Lower leg skin (tissue), 4 donors: ENCODE measurements around the gene VDAC1. TPM values are rescaled to one million over a fixed set of nuclear protein-coding genes. Genes with fewer than 3 reads are reported as not detected.

Source experiments
- DNase-seq, 2 donors: peaks; one replicate each; pipeline ENCODE4 v3.0.0-alpha.2; 2019; ENCODE audit warnings: low spot score in 2 of 2
- H3K4me3 ChIP-seq: fragments of 200-600 bp; sonication (generic); 2 replicates; pipeline ENCODE4 v1.5.1; 2017; ENCODE audit warnings: mild to moderate bottlenecking, low read depth; ENCODE audit not compliant: poor library complexity, severe bottlenecking
- CTCF ChIP-seq, 3 donors: fragments of 450-650 bp; IDR thresholded peaks; one replicate each; pipeline ENCODE4 v1.5.1; 2016; ENCODE audit warnings: antibody characterized with exemption in 3 of 3, mild to moderate bottlenecking in 3 of 3, moderate library complexity in 2 of 3
- POLR2A ChIP-seq, 2 donors: fragments of 450-650 bp; IDR thresholded peaks; one replicate each; pipeline ENCODE4 v1.6.1; 2016 to 2017; ENCODE audit warnings: antibody characterized with exemption in 2 of 2, mild to moderate bottlenecking in 1 of 2, moderate library complexity in 1 of 2
- WGBS, 2 donors: methylation state at CpG; one replicate each; pipeline ENCODE4 v1.1.5; 2018; 5-methylcytosine and 5-hydroxymethylcytosine counted together
- intact Hi-C: fragments of 100-400 bp; cut with DNase I; formaldehyde crosslinking; loops from one replicate; pipeline ENCODE4 v1.15.0; 2023; ENCODE audit warnings: low total_unique reads
- total RNA-seq, 4 donors: library from RNA; depleted of rRNA; stranded (reverse); fragments of >200 nt; gene quantifications; one replicate each; pipeline ENCODE4 v1.1.0, GENCODE V29; 2016

Gene VDAC1
- total RNA-seq, 4 donors from 2014 or later: 113 to 159 (median 145) TPM

GRCh38 chr5:133948721-133949120 is 56.1 kb downstream of the VDAC1 start:
- intact Hi-C loops: no loop called here
- DNase-seq: no peak
- no peak for TF ChIP-seq CTCF (IDR thresholded peaks at IDR 0.05)
- no peak for TF ChIP-seq POLR2A (IDR thresholded peaks at IDR 0.05)
- H3K4me3 ChIP-seq: no peak overlapping the region

DNA sequence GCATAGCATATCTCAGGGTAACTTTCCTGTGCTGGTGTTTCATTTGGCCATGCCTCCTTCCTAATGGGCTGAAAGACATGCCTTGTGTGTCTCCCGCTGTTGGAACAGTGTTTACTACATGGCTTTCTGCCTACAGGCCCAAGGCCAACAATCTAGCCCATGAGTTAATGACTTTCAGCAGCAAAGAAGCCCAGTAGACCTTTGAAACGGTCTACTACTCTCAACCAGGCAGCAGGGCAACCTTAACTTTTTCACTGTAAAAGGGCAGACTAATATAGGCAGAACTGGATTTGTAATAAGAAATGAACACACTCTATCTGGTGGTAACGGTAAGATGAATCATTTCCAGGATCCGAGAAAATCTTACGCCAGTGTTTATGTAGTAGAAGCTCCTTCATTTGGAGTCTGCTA is 57.3 kb downstream of the VDAC1 start:
- intact Hi-C loops: no loop called here
- no peak overlapping the region for H3K4me3 ChIP-seq
- WGBS, 2 donors: 65 to 76% methylated on average over 5 of the region's 5 CpGs
- no peak for DNase-seq
- TF ChIP-seq POLR2A (IDR thresholded peaks at IDR 0.05): no peak
- no peak for TF ChIP-seq CTCF (IDR thresholded peaks at IDR 0.05)

DNA sequence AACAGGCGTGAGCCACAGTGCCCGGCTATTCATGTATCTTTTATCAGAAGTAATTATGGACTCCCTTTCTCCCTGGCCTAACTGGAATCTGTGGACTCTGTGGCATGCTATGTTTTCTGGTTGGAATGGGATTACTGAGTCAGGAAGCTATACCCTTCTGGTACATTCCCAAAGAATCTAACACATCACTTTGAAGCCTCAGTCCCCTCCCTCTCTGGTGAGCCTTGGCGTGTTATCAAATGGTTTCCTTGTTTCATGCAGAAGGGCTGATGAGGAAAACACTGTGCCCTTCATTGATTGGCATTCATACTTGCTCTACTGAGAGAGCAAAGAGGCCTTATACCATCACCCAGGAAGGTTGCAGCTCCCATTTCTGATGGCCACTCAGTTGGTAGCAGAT is 59.2 kb downstream of the VDAC1 start:
- DNase-seq: no peak
- intact Hi-C loops: no loop called here
- TF ChIP-seq POLR2A (IDR thresholded peaks at IDR 0.05): no peak
- no peak for TF ChIP-seq CTCF (IDR thresholded peaks at IDR 0.05)
- no peak overlapping the region for H3K4me3 ChIP-seq
- WGBS, 2 donors: 82 to 91% methylated on average over 3 of the region's 3 CpGs

DNA sequence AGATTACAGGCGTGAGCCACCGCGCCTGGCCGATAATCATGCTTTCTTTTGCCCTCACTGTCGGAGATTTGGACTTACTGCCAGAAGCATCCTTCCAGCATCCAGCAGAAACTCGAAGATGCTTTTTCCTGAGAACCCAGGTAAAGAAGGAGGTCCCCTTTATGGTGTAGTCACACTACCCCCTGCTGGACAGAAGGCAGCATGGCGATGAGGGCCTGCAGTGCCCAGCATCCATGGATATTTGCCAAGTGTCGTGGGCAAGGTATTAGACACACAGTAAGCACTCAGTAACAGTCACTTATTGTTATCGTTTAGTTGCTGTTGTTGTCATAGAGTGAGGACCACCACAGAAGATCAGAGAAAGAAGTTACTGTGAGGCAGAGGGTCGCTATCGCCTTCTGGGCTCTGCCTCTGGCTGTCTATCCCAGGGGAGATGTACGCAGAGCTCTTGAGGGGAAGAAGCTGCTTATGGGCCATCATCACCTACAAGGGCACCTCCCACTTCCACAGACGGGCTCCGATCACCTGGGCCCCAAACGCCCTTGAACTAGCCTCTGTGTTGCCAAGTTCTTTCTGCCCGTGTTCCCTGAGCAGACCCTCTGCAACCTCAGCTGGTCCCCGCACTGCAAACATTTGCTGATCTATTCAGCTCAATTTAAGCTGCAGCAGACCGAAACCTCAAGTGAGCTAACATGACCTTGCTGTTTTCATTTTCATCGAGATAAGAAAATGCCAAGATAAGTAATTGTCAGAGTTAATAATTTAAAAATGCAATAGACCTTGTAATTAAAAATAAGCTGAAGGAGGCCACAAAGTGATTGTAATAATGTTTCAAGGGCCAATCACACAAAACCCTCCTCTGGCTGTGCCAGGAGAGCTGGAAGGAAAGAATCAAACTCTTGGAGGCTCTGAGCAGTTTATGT is 60.3 kb downstream of the VDAC1 start:
- TF ChIP-seq CTCF (IDR thresholded peaks at IDR 0.05) (no peak), POLR2A (IDR thresholded peaks at IDR 0.05) (no peak)
- no peak overlapping the region for H3K4me3 ChIP-seq
- WGBS, 2 donors: 72 to 75% methylated on average over 19 of the region's 19 CpGs
- intact Hi-C loops: no loop called here
- DNase-seq: no peak

- TF ChIP-seq POLR2A (IDR thresholded peaks at IDR 0.05): no peak
- no peak for TF ChIP-seq CTCF (IDR thresholded peaks at IDR 0.05)
- DNase-seq: no peak
- intact Hi-C loops: no loop called here
- no peak overlapping the region for H3K4me3 ChIP-seq
- 70 to 74% methylated on average over 7 of the region's 7 CpGs for WGBS, 2 donors
These were observed 61.3 kb downstream of the VDAC1 start for GRCh38 chr5:133943475-133943817.
